ENCODE data around the gene IFITM1.
"Not testable (repeated sequence)": the region's sequence is repeated elsewhere in the genome, so short reads cannot be mapped to it uniquely, and the experiment has no call there.

Gene IFITM1

DNA sequence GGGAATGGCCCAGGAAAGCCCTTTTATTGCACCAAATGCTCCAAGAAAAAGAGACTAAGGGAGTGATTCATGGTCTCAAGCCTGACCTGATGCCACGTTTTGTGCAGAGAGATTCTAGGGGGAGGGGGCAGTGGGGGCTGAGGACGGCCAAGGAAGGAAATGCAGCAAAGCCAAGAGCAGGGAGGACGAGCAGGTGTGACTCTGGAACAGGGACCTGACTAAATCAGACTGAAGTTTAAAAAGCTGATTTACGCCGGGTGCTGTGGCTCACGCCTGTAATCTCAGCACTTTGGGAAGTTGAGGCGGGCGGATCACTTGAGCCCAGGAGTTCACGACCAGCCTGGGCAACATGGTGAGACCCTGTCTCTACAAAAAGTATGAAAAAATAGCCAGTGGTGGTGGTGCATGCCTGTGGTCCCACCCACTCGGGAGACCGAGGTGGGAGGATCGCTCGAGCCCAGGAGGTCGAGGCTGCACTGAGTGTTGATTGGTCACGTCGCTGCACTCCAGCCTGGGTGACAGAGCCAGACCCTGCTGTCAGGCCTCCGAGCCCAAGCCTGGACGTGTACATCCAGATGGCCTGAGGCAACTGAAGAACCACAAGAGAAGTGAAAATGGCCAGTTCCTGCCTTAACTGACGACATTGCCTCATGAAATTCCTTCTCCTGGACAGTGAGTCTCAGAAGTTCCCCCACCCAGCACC lies 17.7 kb downstream of the IFITM1 start:
- no peak overlapping the region for H4K8ac ChIP-seq (ENCODE audit: low read depth, low read length)
- no peak overlapping the region for H3K23ac ChIP-seq (ENCODE audit: low read length)
- H3K27ac ChIP-seq (ENCODE audit: low read depth, low read length): no peak overlapping the region
- no peak overlapping the region for H3K18ac ChIP-seq (ENCODE audit: low read length)
- no peak overlapping the region for H3K9ac ChIP-seq (ENCODE audit: low read length)
- no peak overlapping the region for H2AK5ac ChIP-seq (ENCODE audit: low read length)
- no peak overlapping the region for H2AFZ ChIP-seq (ENCODE audit: insufficient read depth, low read length, poor library complexity)
- H3K14ac ChIP-seq (ENCODE audit: low read length): no peak overlapping the region
- H2BK5ac ChIP-seq (ENCODE audit: low read depth, low read length, poor library complexity): no peak overlapping the region
- no peak for DNase-seq
- no peak overlapping the region for H4K12ac ChIP-seq (ENCODE audit: low read depth, low read length)
- no peak overlapping the region for H2BK12ac ChIP-seq (ENCODE audit: low read length)
- H3K9me3 ChIP-seq (ENCODE audit: insufficient read depth, low read depth, low read length): peaks cover 13% of the 10 kb centered on the region
- H3K4me2 ChIP-seq (ENCODE audit: low read length): no peak overlapping the region
- no peaks in the 10 kb centered on the region for H3K79me1 ChIP-seq (ENCODE audit: low read length)
- no peaks in the 10 kb centered on the region for H3K27me3 ChIP-seq (ENCODE audit: insufficient read depth, low read length)
- no peak overlapping the region for H2BK120ac ChIP-seq (ENCODE audit: insufficient read depth, low read length, poor library complexity)
- no peak overlapping the region for H4K91ac ChIP-seq (ENCODE audit: low read depth, low read length)
- no peaks in the 10 kb centered on the region for H3K79me2 ChIP-seq (ENCODE audit: control insufficient read depth, insufficient read depth, low read length, poor library complexity)
- peaks cover 8 to 9% of the 10 kb centered on the region in 2 experiments for H3K4me1 ChIP-seq (ENCODE audit: control insufficient read depth in 1 of 2, insufficient read depth in 2 of 2, low read length in 2 of 2)
- no peak overlapping the region for H3K4me3 ChIP-seq (ENCODE audit: low read depth, low read length)
- no CpG with 5 or more reads among the region's 19 CpGs for WGBS (ENCODE audit: extremely low coverage, insufficient coverage, insufficient read length)
- H3K4ac ChIP-seq (ENCODE audit: low read depth, low read length): no peak overlapping the region
- no peaks in the 10 kb centered on the region for H3K36me3 ChIP-seq (ENCODE audit: control insufficient read depth in 1 of 2, insufficient read depth in 2 of 2, low read length in 2 of 2)

DNA sequence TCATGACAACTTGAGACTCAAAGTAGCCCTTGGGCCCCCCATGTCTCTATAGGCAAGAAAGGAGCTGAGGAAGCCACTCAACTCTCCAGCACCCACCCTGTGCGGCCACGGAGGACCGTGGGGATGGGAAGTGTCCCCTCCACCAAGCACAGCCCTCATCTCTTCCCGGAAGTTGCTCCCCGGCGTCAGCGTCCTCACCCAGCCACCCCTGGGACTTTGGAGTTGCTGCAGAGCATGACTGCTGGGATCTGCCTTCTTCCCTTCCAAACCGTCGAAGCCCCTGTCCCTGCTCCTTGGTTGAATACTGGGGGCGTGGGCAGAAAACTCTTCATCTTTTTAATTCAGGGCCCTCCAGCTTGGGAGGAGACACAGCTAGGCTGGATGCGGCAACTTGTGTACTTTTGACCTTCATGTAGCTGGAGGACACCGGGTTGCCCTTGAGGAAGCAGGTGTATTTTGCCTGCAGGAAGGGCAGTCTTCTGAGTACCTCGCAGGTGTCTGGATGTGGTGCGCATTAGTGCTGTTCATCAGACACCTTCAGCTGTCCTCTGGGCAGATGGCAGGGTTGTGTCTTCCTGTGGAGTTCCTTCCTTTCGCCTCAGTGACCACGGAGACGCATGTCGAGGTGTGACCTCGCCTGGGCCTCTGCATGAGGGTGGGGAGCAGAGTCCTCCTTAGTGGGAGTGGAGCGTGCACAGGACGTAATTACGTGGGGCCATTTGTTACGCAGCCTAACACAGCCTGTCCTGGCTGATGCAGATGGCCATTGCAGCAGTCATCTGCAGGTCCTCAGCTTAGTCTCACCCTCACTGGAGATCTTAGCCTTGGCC lies 19.0 kb downstream of the IFITM1 start:
- Histone ChIP-seq H2AK5ac (ENCODE audit: low read length) (no peak overlapping the region), H3K4me1 (ENCODE audit: control insufficient read depth in 1 of 2, insufficient read depth in 2 of 2, low read length in 2 of 2) (peaks cover 8 to 9% of the 10 kb centered on the region in 2 experiments), H3K27me3 (ENCODE audit: insufficient read depth, low read length) (no peaks in the 10 kb centered on the region), H3K79me2 (ENCODE audit: control insufficient read depth, insufficient read depth, low read length, poor library complexity) (no peaks in the 10 kb centered on the region), H2BK12ac (ENCODE audit: low read length) (no peak overlapping the region), H3K14ac (ENCODE audit: low read length) (no peak overlapping the region), H3K27ac (ENCODE audit: low read depth, low read length) (no peak overlapping the region), H4K12ac (ENCODE audit: low read depth, low read length) (no peak overlapping the region), H3K4me3 (ENCODE audit: low read depth, low read length) (no peak overlapping the region), H3K9ac (ENCODE audit: low read length) (no peak overlapping the region), H2BK120ac (ENCODE audit: insufficient read depth, low read length, poor library complexity) (no peak overlapping the region), H3K9me3 (ENCODE audit: insufficient read depth, low read depth, low read length) (peaks cover 13% of the 10 kb centered on the region), H3K4ac (ENCODE audit: low read depth, low read length) (no peak overlapping the region), H3K18ac (ENCODE audit: low read length) (no peak overlapping the region), H3K4me2 (ENCODE audit: low read length) (no peak overlapping the region), H3K23ac (ENCODE audit: low read length) (no peak overlapping the region), H4K8ac (ENCODE audit: low read depth, low read length) (no peak overlapping the region), H2BK5ac (ENCODE audit: low read depth, low read length, poor library complexity) (no peak overlapping the region), H4K91ac (ENCODE audit: low read depth, low read length) (no peak overlapping the region), H2AFZ (ENCODE audit: insufficient read depth, low read length, poor library complexity) (no peak overlapping the region), H3K79me1 (ENCODE audit: low read length) (no peaks in the 10 kb centered on the region), H3K36me3 (ENCODE audit: control insufficient read depth in 1 of 2, insufficient read depth in 2 of 2, low read length in 2 of 2) (no peaks in the 10 kb centered on the region)
- DNase-seq: no peak
- no CpG with 5 or more reads among the region's 23 CpGs for WGBS (ENCODE audit: extremely low coverage, insufficient coverage, insufficient read length)

DNA sequence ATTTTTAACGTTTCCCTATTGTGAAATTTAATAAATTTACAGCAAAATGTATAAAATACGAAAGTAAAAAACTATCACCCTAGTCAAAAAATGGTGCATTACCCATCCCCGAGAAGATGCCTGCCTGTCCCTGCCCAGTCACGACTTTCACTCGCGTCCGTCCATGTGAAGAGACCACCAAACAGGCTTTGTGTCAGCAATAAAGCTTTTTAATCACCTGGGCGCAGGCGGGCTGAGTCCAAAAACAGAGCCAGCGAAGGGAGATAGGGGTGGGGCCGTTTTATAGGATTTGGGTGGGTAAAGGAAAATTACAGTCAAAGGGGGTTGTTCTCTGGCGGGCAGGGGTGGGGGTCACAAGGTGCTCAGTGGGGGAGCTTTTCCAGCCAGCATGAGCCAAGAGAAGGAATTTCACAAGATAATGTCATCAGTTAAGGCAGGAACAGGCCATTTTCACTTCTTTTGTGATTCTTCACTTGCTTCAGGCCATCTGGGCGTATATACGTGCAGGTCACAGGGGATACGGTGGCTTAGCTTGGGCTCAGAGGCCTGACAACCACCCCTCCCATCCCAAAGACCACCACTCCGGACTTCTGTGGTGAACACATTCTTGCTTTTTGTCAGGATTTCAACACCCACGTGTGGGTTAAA lies 19.9 kb downstream of the IFITM1 start:
- H3K4me1 ChIP-seq (ENCODE audit: control insufficient read depth in 1 of 2, insufficient read depth in 2 of 2, low read length in 2 of 2); H4K8ac ChIP-seq (ENCODE audit: low read depth, low read length); DNase-seq; H3K14ac ChIP-seq (ENCODE audit: low read length); H3K36me3 ChIP-seq (ENCODE audit: control insufficient read depth in 1 of 2, insufficient read depth in 2 of 2, low read length in 2 of 2); H3K9ac ChIP-seq (ENCODE audit: low read length); H3K4me3 ChIP-seq (ENCODE audit: low read depth, low read length); H2AK5ac ChIP-seq (ENCODE audit: low read length); H2AFZ ChIP-seq (ENCODE audit: insufficient read depth, low read length, poor library complexity); H3K4ac ChIP-seq (ENCODE audit: low read depth, low read length); H2BK5ac ChIP-seq (ENCODE audit: low read depth, low read length, poor library complexity); H3K18ac ChIP-seq (ENCODE audit: low read length); H3K27me3 ChIP-seq (ENCODE audit: insufficient read depth, low read length); H2BK12ac ChIP-seq (ENCODE audit: low read length); H4K12ac ChIP-seq (ENCODE audit: low read depth, low read length); H3K79me1 ChIP-seq (ENCODE audit: low read length); H3K23ac ChIP-seq (ENCODE audit: low read length); H3K79me2 ChIP-seq (ENCODE audit: control insufficient read depth, insufficient read depth, low read length, poor library complexity): not testable (repeated sequence)
- Histone ChIP-seq H3K9me3 (ENCODE audit: insufficient read depth, low read depth, low read length) (peaks cover 13% of the 10 kb centered on the region), H3K4me2 (ENCODE audit: low read length) (peak overlapping the region; percentile 19), H4K91ac (ENCODE audit: low read depth, low read length) (peak overlapping the region; percentile 7), H3K27ac (ENCODE audit: low read depth, low read length) (peak overlapping the region; percentile 18), H2BK120ac (ENCODE audit: insufficient read depth, low read length, poor library complexity) (peak overlapping the region; percentile 37)
- WGBS (ENCODE audit: extremely low coverage, insufficient coverage, insufficient read length): no CpG with 5 or more reads among the region's 17 CpGs

DNA sequence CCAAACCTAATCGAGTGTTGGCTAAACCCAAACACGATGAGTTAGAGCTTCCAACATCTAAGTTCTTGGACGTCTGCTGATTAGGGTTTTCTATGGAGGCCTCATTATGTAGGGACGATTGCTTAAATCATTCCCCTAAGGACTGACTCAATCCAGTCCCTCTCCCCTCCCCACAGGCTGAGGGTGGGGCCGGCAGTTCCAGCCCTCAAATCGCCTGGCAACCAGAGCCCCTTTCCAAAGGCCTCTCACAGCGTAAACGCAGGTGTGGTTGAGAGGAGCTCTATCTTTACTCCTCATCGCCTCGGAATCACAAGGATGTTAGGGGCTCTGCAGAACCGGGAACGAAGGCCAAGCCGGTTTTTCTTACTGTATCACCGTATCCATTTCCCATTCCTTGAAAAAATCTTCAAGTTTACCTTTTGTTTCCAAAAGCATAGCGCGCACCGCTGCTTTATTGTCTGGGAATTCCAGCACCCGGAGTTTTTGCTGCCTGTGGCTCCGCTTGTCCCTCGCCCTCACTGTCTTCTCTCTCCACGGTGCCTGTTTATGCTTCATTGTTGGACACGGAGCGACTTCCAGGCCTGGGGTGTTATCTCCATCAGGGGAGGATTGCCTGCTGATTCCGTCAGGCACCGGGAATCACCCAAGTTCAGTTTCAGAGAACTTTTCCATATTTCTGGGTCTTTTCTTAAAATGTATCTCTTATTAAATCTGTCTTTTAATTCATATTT lies 20.6 kb downstream of the IFITM1 start:
- Histone ChIP-seq H2AFZ (ENCODE audit: insufficient read depth, low read length, poor library complexity) (peak overlapping the region; percentile 30), H3K9me3 (ENCODE audit: insufficient read depth, low read depth, low read length) (peaks cover 13% of the 10 kb centered on the region), H3K9ac (ENCODE audit: low read length) (no peak overlapping the region), H4K12ac (ENCODE audit: low read depth, low read length) (no peak overlapping the region), H3K79me1 (ENCODE audit: low read length) (no peaks in the 10 kb centered on the region), H4K8ac (ENCODE audit: low read depth, low read length) (peak overlapping the region; percentile 9), H3K4ac (ENCODE audit: low read depth, low read length) (no peak overlapping the region), H3K36me3 (ENCODE audit: control insufficient read depth in 1 of 2, insufficient read depth in 2 of 2, low read length in 2 of 2) (no peaks in the 10 kb centered on the region), H3K79me2 (ENCODE audit: control insufficient read depth, insufficient read depth, low read length, poor library complexity) (no peaks in the 10 kb centered on the region), H3K27me3 (ENCODE audit: insufficient read depth, low read length) (no peaks in the 10 kb centered on the region), H3K27ac (ENCODE audit: low read depth, low read length) (peak overlapping the region; percentile 63), H4K91ac (ENCODE audit: low read depth, low read length) (peak overlapping the region; percentile 77), H2BK5ac (ENCODE audit: low read depth, low read length, poor library complexity) (no peak overlapping the region), H3K4me1 (ENCODE audit: control insufficient read depth in 1 of 2, insufficient read depth in 2 of 2, low read length in 2 of 2) (peaks cover 8 to 9% of the 10 kb centered on the region in 2 experiments), H2AK5ac (ENCODE audit: low read length) (no peak overlapping the region), H2BK12ac (ENCODE audit: low read length) (peak overlapping the region; percentile 33), H3K18ac (ENCODE audit: low read length) (no peak overlapping the region), H3K14ac (ENCODE audit: low read length) (no peak overlapping the region), H3K23ac (ENCODE audit: low read length) (no peak overlapping the region), H3K4me3 (ENCODE audit: low read depth, low read length) (no peak overlapping the region), H3K4me2 (ENCODE audit: low read length) (peak overlapping the region; percentile 19), H2BK120ac (ENCODE audit: insufficient read depth, low read length, poor library complexity) (no peak overlapping the region)
- peak; percentile 7 to 58 for DNase-seq
- no CpG with 5 or more reads among the region's 25 CpGs for WGBS (ENCODE audit: extremely low coverage, insufficient coverage, insufficient read length)
